ENCODE data around the gene TUBD1.
"Not testable (repeated sequence)": the region's sequence is repeated elsewhere in the genome, so short reads cannot be mapped to it uniquely, and the experiment has no call there.

Gene TUBD1

GRCh38 chr17:59892924-59893675 is at the start of gene TUBD1, which contains the start of gene RPS6KB1:
Gene TUBD1 (minus strand): TSS chr17:59892943. CDS start chr17:59891002, 1,941 bp downstream.
Gene RPS6KB1 (plus strand): TSS chr17:59893121. CDS start chr17:59893185, 64 bp downstream.
- DNase-seq = peak; percentile 96

- no peak for DNase-seq
Observed at GRCh38 chr17:59941131-59941530, 48.4 kb upstream of the TUBD1 start.

- DNase-seq = not testable (repeated sequence)
Observed at GRCh38 chr17:59940697-59941096, 48.0 kb upstream of the TUBD1 start.

GRCh38 chr17:59933317-59933716 is 40.6 kb upstream of the TUBD1 start:
- not testable (repeated sequence) for DNase-seq

- not testable (repeated sequence) for DNase-seq
Observed at GRCh38 chr17:59930768-59931167, 38.0 kb upstream of the TUBD1 start.

- not testable (repeated sequence) for DNase-seq
Observed at GRCh38 chr17:59930121-59930520, 37.4 kb upstream of the TUBD1 start.

- DNase-seq = not testable (repeated sequence)
Observed at GRCh38 chr17:59920637-59921036, 27.9 kb upstream of the TUBD1 start.

GRCh38 chr17:59916446-59916845 is 23.7 kb upstream of the TUBD1 start:
- DNase-seq = no peak

GRCh38 chr17:59914274-59914854 is 21.6 kb upstream of the TUBD1 start:
- no peak for DNase-seq

- DNase-seq = no peak
Observed at GRCh38 chr17:59907467-59907866, 14.7 kb upstream of the TUBD1 start.

- DNase-seq = no peak
Observed at GRCh38 chr17:59903455-59903854, 10.7 kb upstream of the TUBD1 start.

- DNase-seq = no peak
Observed at GRCh38 chr17:59901604-59902003, 8.9 kb upstream of the TUBD1 start.

GRCh38 chr17:59899099-59899498 is 6.4 kb upstream of the TUBD1 start:
- DNase-seq = no peak

- no peak for DNase-seq
Observed at GRCh38 chr17:59897090-59897489, 4.3 kb upstream of the TUBD1 start.

- DNase-seq = no peak
Observed at GRCh38 chr17:59893676-59894100, 945 bp upstream of the TUBD1 start.

GRCh38 chr17:59892251-59892923 is 356 bp downstream of the TUBD1 start:
- peak; percentile 89 for DNase-seq

GRCh38 chr17:59890720-59891119 is 2.0 kb downstream of the TUBD1 start:
- no peak for DNase-seq

- no peak for DNase-seq
Observed at GRCh38 chr17:59888145-59888750, 4.5 kb downstream of the TUBD1 start.

- no peak for DNase-seq
Observed at GRCh38 chr17:59884861-59885260, 7.9 kb downstream of the TUBD1 start.

GRCh38 chr17:59878624-59879023 is 14.1 kb downstream of the TUBD1 start:
- DNase-seq = no peak

- no peak for DNase-seq
Observed at GRCh38 chr17:59877965-59878364, 14.8 kb downstream of the TUBD1 start.

GRCh38 chr17:59876107-59876506 is 16.6 kb downstream of the TUBD1 start:
- no peak for DNase-seq

- no peak for DNase-seq
Observed at GRCh38 chr17:59874376-59874775, 18.4 kb downstream of the TUBD1 start.

Data from NK-92 treated with Interleukin-12 subunit alpha and Interleukin-12 subunit beta, amount 100 ng/mL, for 24 hours (cell line).